AG04449 (cell line): Measurements from ENCODE around the gene PPP1R36.

ENCODE experiments used
- CTCF ChIA-PET: fragments of 350-600 bp; formaldehyde crosslinking; extraction: SDS; loops from one replicate; lab custom pipeline; 2021; ENCODE audit warnings: antibody characterized with exemption; lab: Yijun Ruan, JAX
- POLR2A ChIA-PET: fragments of 400-600, 350-600 bp; formaldehyde crosslinking; extraction: SDS; loops from one replicate; lab custom pipeline; 2020; ENCODE audit warnings: antibody characterized with exemption, inconsistent platforms; lab: Yijun Ruan, JAX
- DNase-seq: peaks from one replicate; pipeline ENCODE4 v3.0.0-alpha.2; 2010; ENCODE audit warnings: low read depth, low spot score
- H3K4me3 ChIP-seq: 2 replicates; pipeline ENCODE4 v1.5.1; 2011; ENCODE audit warnings: low read depth, mild to moderate bottlenecking, control low read depth, low read length
- TF ChIP-seq, protein P1 (sequence below): IDR thresholded peaks from one replicate; pipeline ENCODE4 v1.5.1; 2011; ENCODE audit warnings: mild to moderate bottlenecking, moderate library complexity, low read length, control low read depth, inconsistent platforms; ENCODE audit not compliant: insufficient read depth; ENCODE audit errors: missing control alignments

Gene PPP1R36

DNA sequence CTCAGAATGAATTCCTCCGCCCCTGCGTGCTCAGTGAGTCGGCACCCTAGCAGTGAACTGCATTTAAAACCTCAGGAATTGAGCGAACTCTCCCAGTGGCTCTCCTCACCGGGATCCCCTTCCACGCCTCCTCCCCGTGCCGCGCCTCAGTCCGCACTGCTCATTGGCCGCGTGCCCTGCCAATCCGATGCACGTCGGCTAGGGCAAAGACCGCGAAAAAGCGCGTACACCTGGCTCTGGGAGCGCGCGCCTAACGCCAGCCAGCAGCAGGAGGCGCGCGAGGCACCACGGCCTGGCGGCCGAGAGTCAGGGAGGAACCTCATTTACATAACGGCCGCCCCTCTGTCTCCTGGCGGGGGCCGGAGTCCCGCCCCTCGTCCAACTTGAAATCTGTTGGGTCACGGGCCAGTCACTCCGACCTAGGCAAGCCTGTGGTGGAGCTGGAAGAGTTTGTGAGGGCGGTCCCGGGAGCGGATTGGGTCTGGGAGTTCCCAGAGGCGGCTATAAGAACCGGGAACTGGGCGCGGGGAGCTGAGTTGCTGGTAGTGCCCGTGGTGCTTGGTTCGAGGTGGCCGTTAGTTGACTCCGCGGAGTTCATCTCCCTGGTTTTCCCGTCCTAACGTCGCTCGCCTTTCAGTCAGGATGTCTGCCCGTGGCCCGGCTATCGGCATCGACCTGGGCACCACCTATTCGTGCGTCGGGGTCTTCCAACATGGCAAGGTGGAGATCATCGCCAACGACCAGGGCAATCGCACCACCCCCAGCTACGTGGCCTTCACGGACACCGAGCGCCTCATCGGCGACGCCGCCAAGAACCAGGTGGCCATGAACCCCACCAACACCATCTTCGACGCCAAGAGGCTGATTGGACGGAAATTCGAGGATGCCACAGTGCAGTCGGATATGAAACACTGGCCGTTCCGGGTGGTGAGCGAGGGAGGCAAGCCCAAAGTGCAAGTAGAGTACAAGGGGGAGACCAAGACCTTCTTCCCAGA, 9.3 kb upstream of the PPP1R36 start, which contains the start of gene HSPA2:
HSPA2 (plus strand) TSS at position 534 of the 995 bp plus-strand sequence; CDS start at position 643, 109 bp downstream.
- ChIA-PET CTCF (interaction anchor here (0.6 to 5.6 kb wide), 35 partner anchors 8 to 251 kb away, joined by 3 to 78 read pairs (median 4); partner anchors contain the start of genes PPP1R36 and ZBTB1), POLR2A (interaction anchor here (0.6 to 2.7 kb wide), 41 partner anchors 10 to 997 kb away, joined by 3 to 33 read pairs (median 4); partner anchors contain the start of genes PLEKHG3, PPP1R36, ZBTB1 and ZBTB25)
- TF ChIP-seq, protein P1, sequence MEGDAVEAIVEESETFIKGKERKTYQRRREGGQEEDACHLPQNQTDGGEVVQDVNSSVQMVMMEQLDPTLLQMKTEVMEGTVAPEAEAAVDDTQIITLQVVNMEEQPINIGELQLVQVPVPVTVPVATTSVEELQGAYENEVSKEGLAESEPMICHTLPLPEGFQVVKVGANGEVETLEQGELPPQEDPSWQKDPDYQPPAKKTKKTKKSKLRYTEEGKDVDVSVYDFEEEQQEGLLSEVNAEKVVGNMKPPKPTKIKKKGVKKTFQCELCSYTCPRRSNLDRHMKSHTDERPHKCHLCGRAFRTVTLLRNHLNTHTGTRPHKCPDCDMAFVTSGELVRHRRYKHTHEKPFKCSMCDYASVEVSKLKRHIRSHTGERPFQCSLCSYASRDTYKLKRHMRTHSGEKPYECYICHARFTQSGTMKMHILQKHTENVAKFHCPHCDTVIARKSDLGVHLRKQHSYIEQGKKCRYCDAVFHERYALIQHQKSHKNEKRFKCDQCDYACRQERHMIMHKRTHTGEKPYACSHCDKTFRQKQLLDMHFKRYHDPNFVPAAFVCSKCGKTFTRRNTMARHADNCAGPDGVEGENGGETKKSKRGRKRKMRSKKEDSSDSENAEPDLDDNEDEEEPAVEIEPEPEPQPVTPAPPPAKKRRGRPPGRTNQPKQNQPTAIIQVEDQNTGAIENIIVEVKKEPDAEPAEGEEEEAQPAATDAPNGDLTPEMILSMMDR, result peak; percentile 94
- DNase-seq, result peak; percentile 98
- peak within 1 kb of the TSS; percentile 85 for H3K4me3 ChIP-seq

DNA sequence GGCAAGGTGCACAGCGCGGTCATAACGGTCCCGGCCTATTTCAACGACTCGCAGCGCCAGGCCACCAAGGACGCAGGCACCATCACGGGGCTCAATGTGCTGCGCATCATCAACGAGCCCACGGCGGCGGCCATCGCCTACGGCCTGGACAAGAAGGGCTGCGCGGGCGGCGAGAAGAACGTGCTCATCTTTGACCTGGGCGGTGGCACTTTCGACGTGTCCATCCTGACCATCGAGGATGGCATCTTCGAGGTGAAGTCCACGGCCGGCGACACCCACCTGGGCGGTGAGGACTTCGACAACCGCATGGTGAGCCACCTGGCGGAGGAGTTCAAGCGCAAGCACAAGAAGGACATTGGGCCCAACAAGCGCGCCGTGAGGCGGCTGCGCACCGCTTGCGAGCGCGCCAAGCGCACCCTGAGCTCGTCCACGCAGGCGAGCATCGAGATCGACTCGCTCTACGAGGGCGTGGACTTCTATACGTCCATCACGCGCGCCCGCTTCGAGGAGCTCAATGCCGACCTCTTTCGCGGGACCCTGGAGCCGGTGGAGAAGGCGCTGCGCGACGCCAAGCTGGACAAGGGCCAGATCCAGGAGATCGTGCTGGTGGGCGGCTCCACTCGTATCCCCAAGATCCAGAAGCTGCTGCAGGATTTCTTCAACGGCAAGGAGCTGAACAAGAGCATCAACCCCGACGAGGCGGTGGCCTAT, 8.3 kb upstream of the PPP1R36 start:
- TF ChIP-seq, protein P1, result no peak
- POLR2A ChIA-PET, result interaction anchor here (0.7 to 2.7 kb wide), 9 partner anchors 9 to 200 kb away, joined by 3 to 28 read pairs (median 5); partner anchors contain the start of genes PPP1R36 and ZBTB1
- no peak for DNase-seq
- CTCF ChIA-PET, result interaction anchor here (1.0 to 5.6 kb wide), 4 partner anchors 9 to 95 kb away, joined by 3 to 78 read pairs (median 16); partner anchors contain the start of gene PPP1R36
- H3K4me3 ChIP-seq, result peak overlapping the region; percentile 85

DNA sequence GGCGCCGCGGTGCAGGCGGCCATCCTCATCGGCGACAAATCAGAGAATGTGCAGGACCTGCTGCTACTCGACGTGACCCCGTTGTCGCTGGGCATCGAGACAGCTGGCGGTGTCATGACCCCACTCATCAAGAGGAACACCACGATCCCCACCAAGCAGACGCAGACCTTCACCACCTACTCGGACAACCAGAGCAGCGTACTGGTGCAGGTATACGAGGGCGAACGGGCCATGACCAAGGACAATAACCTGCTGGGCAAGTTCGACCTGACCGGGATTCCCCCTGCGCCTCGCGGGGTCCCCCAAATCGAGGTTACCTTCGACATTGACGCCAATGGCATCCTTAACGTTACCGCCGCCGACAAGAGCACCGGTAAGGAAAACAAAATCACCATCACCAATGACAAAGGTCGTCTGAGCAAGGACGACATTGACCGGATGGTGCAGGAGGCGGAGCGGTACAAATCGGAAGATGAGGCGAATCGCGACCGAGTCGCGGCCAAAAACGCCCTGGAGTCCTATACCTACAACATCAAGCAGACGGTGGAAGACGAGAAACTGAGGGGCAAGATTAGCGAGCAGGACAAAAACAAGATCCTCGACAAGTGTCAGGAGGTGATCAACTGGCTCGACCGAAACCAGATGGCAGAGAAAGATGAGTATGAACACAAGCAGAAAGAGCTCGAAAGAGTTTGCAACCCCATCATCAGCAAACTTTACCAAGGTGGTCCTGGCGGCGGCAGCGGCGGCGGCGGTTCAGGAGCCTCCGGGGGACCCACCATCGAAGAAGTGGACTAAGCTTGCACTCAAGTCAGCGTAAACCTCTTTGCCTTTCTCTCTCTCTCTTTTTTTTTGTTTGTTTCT, 7.6 kb upstream of the PPP1R36 start:
- POLR2A ChIA-PET, result interaction anchor here (0.7 to 2.7 kb wide), 4 partner anchors 8 to 87 kb away, joined by 3 to 28 read pairs (median 5); partner anchors contain the start of genes PPP1R36 and ZBTB1
- no peak for DNase-seq
- TF ChIP-seq, protein P1, result no peak
- CTCF ChIA-PET, result interaction anchor here (0.6 to 5.6 kb wide), 10 partner anchors 9 to 499 kb away, joined by 3 to 78 read pairs (median 4); partner anchors contain the start of gene PPP1R36
- H3K4me3 ChIP-seq, result peak overlapping the region; percentile 85

DNA sequence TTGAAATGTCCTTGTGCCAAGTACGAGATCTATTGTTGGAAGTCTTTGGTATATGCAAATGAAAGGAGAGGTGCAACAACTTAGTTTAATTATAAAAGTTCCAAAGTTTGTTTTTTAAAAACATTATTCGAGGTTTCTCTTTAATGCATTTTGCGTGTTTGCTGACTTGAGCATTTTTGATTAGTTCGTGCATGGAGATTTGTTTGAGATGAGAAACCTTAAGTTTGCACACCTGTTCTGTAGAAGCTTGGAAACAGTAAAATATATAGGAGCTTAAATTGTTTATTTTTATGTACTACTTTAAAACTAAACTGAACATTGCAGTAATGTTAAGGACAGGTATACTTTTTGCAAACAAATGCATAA, 6.9 kb upstream of the PPP1R36 start:
- H3K4me3 ChIP-seq, result peak overlapping the region; percentile 85
- ChIA-PET CTCF (interaction anchor here (0.6 to 5.6 kb wide), 9 partner anchors 8 to 499 kb away, joined by 3 to 78 read pairs (median 3); no protein-coding TSS in a partner anchor), POLR2A (no interaction called here)
- TF ChIP-seq, protein P1, result no peak
- no peak for DNase-seq

DNA sequence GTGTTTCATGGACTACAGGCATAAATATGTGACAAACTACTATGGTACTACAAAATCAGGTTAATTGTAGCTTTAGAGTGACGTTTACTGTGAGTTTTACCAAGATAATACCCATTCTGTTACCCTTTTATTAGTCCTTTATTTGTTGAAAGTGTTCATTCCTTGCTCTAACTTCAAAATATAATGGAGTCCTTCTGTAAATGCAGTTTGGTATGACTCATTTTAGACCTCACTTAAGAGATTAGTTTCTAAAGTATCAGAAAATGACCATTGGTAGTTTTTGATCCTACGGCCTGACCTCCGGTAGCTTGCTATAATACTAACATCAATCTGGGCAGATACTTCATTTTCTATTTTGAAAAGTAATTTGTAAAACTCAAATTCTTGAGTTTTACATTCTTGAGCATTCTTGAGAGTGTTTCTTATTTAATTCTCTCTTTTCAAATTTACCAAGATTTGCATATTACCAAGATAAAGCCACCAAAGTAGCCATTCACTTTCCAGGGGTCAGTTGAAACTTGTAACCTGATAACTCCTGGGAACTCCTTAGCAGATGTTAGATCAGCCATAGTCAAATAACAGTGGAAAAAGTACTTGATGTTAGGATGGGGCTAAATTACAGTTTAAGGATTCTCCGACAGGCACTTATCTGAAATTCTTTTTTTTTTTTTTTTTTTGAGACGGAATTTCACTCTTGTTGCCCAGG, 5.0 kb upstream of the PPP1R36 start:
- TF ChIP-seq, protein P1, result no peak
- ChIA-PET CTCF (interaction anchor here (0.7 to 5.6 kb wide), 6 partner anchors 12 to 347 kb away, joined by 3 to 78 read pairs (median 3); no protein-coding TSS in a partner anchor), POLR2A (no interaction called here)
- no peak for DNase-seq
- peak overlapping the region; percentile 85 for H3K4me3 ChIP-seq
